Thyroid gland (tissue), 4 donors: ENCODE measurements around the gene CSF2RB.

ENCODE experiments used
- CTCF ChIP-seq, 6 experiments: fragments of 200-600 bp in 3 of 6; fragments of 450-650 bp in 3 of 6; sonication (generic) in 3 of 6; IDR thresholded peaks; one replicate each; pipeline ENCODE4 v1.5.1; 2016 to 2019; ENCODE audit warnings: antibody characterized with exemption in 6 of 6, mild to moderate bottlenecking in 2 of 6, inconsistent platforms in 1 of 6, moderate library complexity in 1 of 6
- POLR2A ChIP-seq, 2 donors: fragments of 450-650 bp; IDR thresholded peaks; one replicate each; pipeline ENCODE4 v1.6.1; 2017; ENCODE audit warnings: antibody characterized with exemption in 2 of 2, mild to moderate bottlenecking in 2 of 2, moderate library complexity in 1 of 2

DNA sequence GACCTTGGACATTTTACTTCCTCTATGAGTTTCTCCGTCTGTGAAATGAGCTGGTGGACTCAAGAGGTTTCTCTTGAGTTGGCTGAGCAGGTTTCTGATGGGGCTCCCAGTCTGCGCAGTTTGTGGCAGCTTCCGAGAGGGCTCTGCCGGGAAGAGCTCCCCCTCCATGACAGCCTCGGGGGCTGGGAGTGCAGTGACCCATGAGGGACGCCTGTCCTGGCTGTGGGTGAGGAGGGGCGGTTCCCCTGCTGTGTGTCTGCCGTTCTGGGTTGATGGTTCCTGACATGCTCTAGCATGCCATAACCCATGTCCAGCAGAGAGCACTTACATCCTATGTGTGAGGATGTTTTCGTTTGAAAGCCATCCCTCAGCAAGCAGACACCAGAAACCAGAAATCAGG, 14.8 kb downstream of the CSF2RB start:
- TF ChIP-seq CTCF (IDR thresholded peaks at IDR 0.05) (no peak), POLR2A (IDR thresholded peaks at IDR 0.05) (no peak)
